Naive B cell (primary cell): Measurements from ENCODE around the gene CDC45. TPM values are rescaled to one million over a fixed set of nuclear protein-coding genes. Genes with fewer than 3 reads are reported as not detected.

Experiments used
- ATAC-seq, 2 donors: fragments of 150-1000 bp; cut with Tn5 transposase; 2 replicates each; pipeline ENCODE4 v1.10.0; 2021; ENCODE audit warnings: low read depth in 2 of 2, mild to moderate bottlenecking in 2 of 2, moderate library complexity in 2 of 2
- DNase-seq: peaks from one replicate; pipeline ENCODE4 v3.0.0; 2022
- H3K27ac Mint-ChIP-seq, 6 donors: one replicate each; pipeline ENCODE4 v1.8.0; 2020 to 2022; ENCODE audit warnings: mild to moderate bottlenecking in 6 of 6, mixed read lengths in 6 of 6, moderate library complexity in 5 of 6, inconsistent platforms in 2 of 6
- H3K27me3 Mint-ChIP-seq, 3 donors: one replicate each; pipeline ENCODE4 v1.8.0; 2021 to 2022; ENCODE audit warnings: mixed read lengths in 3 of 3, mild to moderate bottlenecking in 1 of 3
- H3K36me3 Mint-ChIP-seq, 2 donors: one replicate each; pipeline ENCODE4 v1.8.0; 2020 to 2022; ENCODE audit warnings: mixed read lengths in 2 of 2, inconsistent platforms in 1 of 2, mild to moderate bottlenecking in 1 of 2
- H3K4me1 Mint-ChIP-seq, 3 donors: one replicate each; pipeline ENCODE4 v1.8.0; 2020 to 2022; ENCODE audit warnings: mixed read lengths in 3 of 3, inconsistent platforms in 1 of 3, mild to moderate bottlenecking in 1 of 3, moderate library complexity in 1 of 3
- H3K4me3 Mint-ChIP-seq, 8 donors: one replicate each; pipeline ENCODE4 v1.8.0; 2020 to 2022; ENCODE audit warnings: mild to moderate bottlenecking in 8 of 8, mixed read lengths in 8 of 8, moderate library complexity in 8 of 8, inconsistent platforms in 2 of 8
- H3K9me3 Mint-ChIP-seq, 7 donors: one replicate each; pipeline ENCODE4 v1.8.0; 2020 to 2022; ENCODE audit warnings: mixed read lengths in 7 of 7, mild to moderate bottlenecking in 5 of 7, inconsistent platforms in 2 of 7, moderate library complexity in 1 of 7
- polyA plus RNA-seq, 6 donors: library from polyadenylated mRNA; unstranded; fragments of 300-500 nt; fragmentation: Illumina TruSeq; gene quantifications; one replicate each; pipeline ENCODE4 v1.2.3, GENCODE V29; 2021; ENCODE audit warnings: low read depth in 6 of 6

Gene CDC45
- polyA plus RNA-seq, 6 donors from 2014 or later, result 0.28 to 0.44 TPM; not detected in 4

GRCh38 chr22:19466848-19467752, 12.6 kb upstream of the CDC45 start:
- Mint-ChIP-seq H3K4me1 (peaks cover 2 to 14% (median 5%) of the 10 kb centered on the region in 3 donors), H3K27ac (peak overlapping the region in 1 of 6 donors; percentile 7), H3K27me3 (no peaks in the 10 kb centered on the region), H3K36me3 (peaks cover 20 to 53% of the 10 kb centered on the region in 2 donors), H3K4me3 (no peak overlapping the region), H3K9me3 (no peaks in the 10 kb centered on the region)
- ATAC-seq, result no peak
- DNase-seq, result no peak

GRCh38 chr22:19467912-19468311, 11.8 kb upstream of the CDC45 start:
- H3K4me1 Mint-ChIP-seq, result peaks cover 3 to 20% (median 5%) of the 10 kb centered on the region in 3 donors
- H3K36me3 Mint-ChIP-seq, result peaks cover 17 to 53% of the 10 kb centered on the region in 2 donors
- no peaks in the 10 kb centered on the region for H3K27me3 Mint-ChIP-seq
- no peaks in the 10 kb centered on the region for H3K9me3 Mint-ChIP-seq
- ATAC-seq (no peak), DNase-seq (no peak)
- no peak overlapping the region for H3K27ac Mint-ChIP-seq
- no peak overlapping the region for H3K4me3 Mint-ChIP-seq

GRCh38 chr22:19469421-19469820, 10.3 kb upstream of the CDC45 start:
- Mint-ChIP-seq H3K27me3 (no peaks in the 10 kb centered on the region), H3K27ac (peak overlapping the region in 1 of 6 donors; percentile 81), H3K36me3 (peaks cover 14 to 45% of the 10 kb centered on the region in 2 donors), H3K9me3 (no peaks in the 10 kb centered on the region), H3K4me3 (no peak overlapping the region), H3K4me1 (peaks cover 8 to 20% (median 10%) of the 10 kb centered on the region in 3 donors)
- no peak for ATAC-seq
- DNase-seq, result no peak

- peak overlapping the region in 3 of 6 donors; percentile 44 to 89 (median 60) for H3K27ac Mint-ChIP-seq
- H3K4me3 Mint-ChIP-seq, result no peak overlapping the region
- H3K9me3 Mint-ChIP-seq, result no peaks in the 10 kb centered on the region
- ATAC-seq (no peak), DNase-seq (no peak)
- no peaks in the 10 kb centered on the region for H3K27me3 Mint-ChIP-seq
- H3K4me1 Mint-ChIP-seq, result peaks cover 8 to 20% (median 10%) of the 10 kb centered on the region in 3 donors
- peaks cover 11 to 41% of the 10 kb centered on the region in 2 donors for H3K36me3 Mint-ChIP-seq
Observed at GRCh38 chr22:19470010-19470409, 9.7 kb upstream of the CDC45 start.

- ATAC-seq, result no peak
- peaks cover 16 to 20% (median 20%) of the 10 kb centered on the region in 3 donors for H3K4me1 Mint-ChIP-seq
- no peaks in the 10 kb centered on the region for H3K27me3 Mint-ChIP-seq
- no peak for DNase-seq
- H3K4me3 Mint-ChIP-seq, result no peak overlapping the region
- H3K9me3 Mint-ChIP-seq, result no peaks in the 10 kb centered on the region
- peaks cover 5 to 35% of the 10 kb centered on the region in 2 donors for H3K36me3 Mint-ChIP-seq
- peak overlapping the region in 1 of 6 donors; percentile 33 for H3K27ac Mint-ChIP-seq
Observed at GRCh38 chr22:19471572-19471971, 8.1 kb upstream of the CDC45 start.

GRCh38 chr22:19472233-19472632, 7.5 kb upstream of the CDC45 start:
- ATAC-seq (no peak), DNase-seq (no peak)
- peaks cover 17 to 23% (median 22%) of the 10 kb centered on the region in 3 donors for H3K4me1 Mint-ChIP-seq
- H3K27me3 Mint-ChIP-seq, result no peaks in the 10 kb centered on the region
- H3K36me3 Mint-ChIP-seq, result peaks cover 5 to 35% of the 10 kb centered on the region in 2 donors
- H3K9me3 Mint-ChIP-seq, result no peaks in the 10 kb centered on the region
- peak overlapping the region in 2 of 6 donors; percentile 39 to 94 for H3K27ac Mint-ChIP-seq
- no peak overlapping the region for H3K4me3 Mint-ChIP-seq

- H3K9me3 Mint-ChIP-seq, result no peaks in the 10 kb centered on the region
- H3K4me3 Mint-ChIP-seq, result peak overlapping the region in 1 of 8 donors; percentile 62
- H3K4me1 Mint-ChIP-seq, result peaks cover 26 to 34% (median 33%) of the 10 kb centered on the region in 3 donors
- H3K36me3 Mint-ChIP-seq, result peaks cover 0 to 23% of the 10 kb centered on the region in 2 donors
- DNase-seq, result no peak
- no peaks in the 10 kb centered on the region for H3K27me3 Mint-ChIP-seq
- ATAC-seq, result no peak
- no peak overlapping the region for H3K27ac Mint-ChIP-seq
Observed at GRCh38 chr22:19473578-19473977, 6.1 kb upstream of the CDC45 start.

- ATAC-seq (no peak), DNase-seq (no peak)
- Mint-ChIP-seq H3K9me3 (no peaks in the 10 kb centered on the region), H3K27me3 (no peaks in the 10 kb centered on the region), H3K36me3 (peaks cover 0 to 14% of the 10 kb centered on the region in 2 donors), H3K27ac (no peak overlapping the region), H3K4me3 (no peak overlapping the region), H3K4me1 (peaks cover 34 to 41% (median 38%) of the 10 kb centered on the region in 3 donors)
Observed at GRCh38 chr22:19476023-19476422, 3.7 kb upstream of the CDC45 start.

GRCh38 chr22:19477321-19478044, 2.2 kb upstream of the CDC45 start:
- Mint-ChIP-seq H3K4me1 (peaks cover 27 to 38% (median 38%) of the 10 kb centered on the region in 3 donors), H3K36me3 (no peaks in the 10 kb centered on the region), H3K9me3 (no peaks in the 10 kb centered on the region), H3K27me3 (no peaks in the 10 kb centered on the region), H3K27ac (peak overlapping the region; percentile 27 to 100 (median 78)), H3K4me3 (peak overlapping the region; percentile 87 to 98 (median 96))
- DNase-seq, result no peak
- no peak for ATAC-seq

GRCh38 chr22:19478045-19478900, 1.4 kb upstream of the CDC45 start:
- no peaks in the 10 kb centered on the region for H3K36me3 Mint-ChIP-seq
- H3K9me3 Mint-ChIP-seq, result no peaks in the 10 kb centered on the region
- peak overlapping the region; percentile 87 to 98 (median 96) for H3K4me3 Mint-ChIP-seq
- no peak for DNase-seq
- no peaks in the 10 kb centered on the region for H3K27me3 Mint-ChIP-seq
- ATAC-seq, result no peak
- peak overlapping the region; percentile 27 to 100 (median 81) for H3K27ac Mint-ChIP-seq
- H3K4me1 Mint-ChIP-seq, result peaks cover 25 to 38% (median 37%) of the 10 kb centered on the region in 3 donors

GRCh38 chr22:19478901-19479354, 792 bp upstream of the CDC45 start, which contains the start of gene UFD1:
Gene UFD1 (minus strand): TSS chr22:19479193. CDS start chr22:19479085, 108 bp downstream.
- peak; percentile 81 for DNase-seq
- Mint-ChIP-seq H3K36me3 (no peaks in the 10 kb centered on the region), H3K27ac (peak within 1 kb of the TSS; percentile 100), H3K4me3 (peak within 1 kb of the TSS; percentile 89 to 98 (median 98)), H3K9me3 (no peaks in the 10 kb centered on the region), H3K27me3 (no peaks in the 10 kb centered on the region), H3K4me1 (peaks cover 25 to 35% (median 31%) of the 10 kb centered on the region in 3 donors)
- ATAC-seq, result peak; percentile 59

- Mint-ChIP-seq H3K27ac (peak overlapping the region in 5 of 6 donors; percentile 15 to 100 (median 49)), H3K36me3 (no peaks in the 10 kb centered on the region), H3K4me3 (peak overlapping the region; percentile 82 to 98 (median 98)), H3K27me3 (no peaks in the 10 kb centered on the region), H3K4me1 (peaks cover 25 to 34% (median 29%) of the 10 kb centered on the region in 3 donors), H3K9me3 (no peaks in the 10 kb centered on the region)
- no peak for ATAC-seq
- DNase-seq, result no peak
Observed at GRCh38 chr22:19480173-19480568, 451 bp downstream of the CDC45 start.
